AG04449 (cell line): ENCODE results near the gene CHST13.

ENCODE experiments used
- CTCF ChIA-PET: fragments of 350-600 bp; formaldehyde crosslinking; extraction: SDS; loops from one replicate; lab custom pipeline; 2021; ENCODE audit warnings: antibody characterized with exemption; lab: Yijun Ruan, JAX
- POLR2A ChIA-PET: fragments of 400-600, 350-600 bp; formaldehyde crosslinking; extraction: SDS; loops from one replicate; lab custom pipeline; 2020; ENCODE audit warnings: antibody characterized with exemption, inconsistent platforms; lab: Yijun Ruan, JAX
- DNase-seq: peaks from one replicate; pipeline ENCODE4 v3.0.0-alpha.2; 2010; ENCODE audit warnings: low read depth, low spot score
- H3K4me3 ChIP-seq: 2 replicates; pipeline ENCODE4 v1.5.1; 2011; ENCODE audit warnings: low read depth, mild to moderate bottlenecking, control low read depth, low read length
- CTCF ChIP-seq: IDR thresholded peaks from one replicate; pipeline ENCODE4 v1.5.1; 2011; ENCODE audit warnings: mild to moderate bottlenecking, moderate library complexity, low read length, control low read depth, inconsistent platforms; ENCODE audit not compliant: insufficient read depth; ENCODE audit errors: missing control alignments

Gene CHST13

DNA sequence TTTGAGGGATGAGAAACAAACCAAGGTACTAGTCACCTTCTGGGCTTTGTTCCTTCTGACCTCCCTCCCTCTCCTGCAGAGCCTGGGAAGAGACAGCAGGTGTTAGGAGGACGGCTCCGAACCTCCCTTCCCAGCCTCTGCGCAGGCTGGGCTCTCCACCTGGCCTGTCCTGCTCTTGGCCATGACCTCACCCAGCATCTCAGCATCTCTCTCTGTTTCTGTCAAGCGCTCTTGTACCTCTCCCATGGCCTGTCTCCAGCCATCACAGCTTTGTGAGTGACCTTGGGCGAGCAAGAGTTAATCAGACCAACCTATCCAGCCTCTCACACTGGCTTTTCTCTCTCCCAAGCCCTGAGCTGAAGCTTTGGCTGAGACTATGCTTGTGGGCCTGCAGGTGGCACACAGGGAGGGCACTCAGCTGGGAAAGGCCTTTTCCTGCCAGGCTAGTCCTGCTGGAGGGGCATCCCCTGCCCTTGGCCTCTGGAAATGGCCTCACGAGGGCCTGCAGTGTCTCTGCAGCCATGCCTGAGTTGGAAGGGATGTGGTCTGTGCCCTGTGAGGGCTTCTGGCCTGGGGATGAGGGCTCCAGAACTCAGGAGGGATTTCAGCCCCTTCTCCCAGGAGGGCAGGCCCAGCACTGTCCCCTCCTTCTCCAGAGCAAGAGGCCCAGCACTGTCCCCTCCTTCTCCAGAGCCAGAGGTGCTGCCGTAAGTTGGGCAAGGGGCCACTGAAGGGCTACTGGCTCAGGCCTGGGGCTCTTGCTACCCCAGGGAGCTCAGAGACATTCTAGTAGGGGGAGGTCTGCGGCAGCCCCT is 2.1 kb downstream of the CHST13 start:
- no peak for DNase-seq
- CTCF ChIA-PET, result interaction anchor here (1.0 to 1.8 kb wide), 3 partner anchors 118 to 1022 kb away, joined by 3 to 6 read pairs (median 3); no protein-coding TSS in a partner anchor
- H3K4me3 ChIP-seq, result no peak overlapping the region
- TF ChIP-seq CTCF, result no peak
- POLR2A ChIA-PET, result interaction anchor here (1.1 kb wide), 1 partner anchor 7 kb away, joined by 3 read pairs; no protein-coding TSS in a partner anchor

GRCh38 chr3:126526668-126527005 is 2.7 kb downstream of the CHST13 start:
- CTCF ChIA-PET, result interaction anchor here (1.0 to 1.8 kb wide), 4 partner anchors 118 to 1021 kb away, joined by 3 to 6 read pairs (median 3); no protein-coding TSS in a partner anchor
- TF ChIP-seq CTCF, result no peak
- POLR2A ChIA-PET, result interaction anchor here (1.1 kb wide), 1 partner anchor 8 kb away, joined by 3 read pairs; no protein-coding TSS in a partner anchor
- no peak for DNase-seq
- H3K4me3 ChIP-seq, result no peak overlapping the region

DNA sequence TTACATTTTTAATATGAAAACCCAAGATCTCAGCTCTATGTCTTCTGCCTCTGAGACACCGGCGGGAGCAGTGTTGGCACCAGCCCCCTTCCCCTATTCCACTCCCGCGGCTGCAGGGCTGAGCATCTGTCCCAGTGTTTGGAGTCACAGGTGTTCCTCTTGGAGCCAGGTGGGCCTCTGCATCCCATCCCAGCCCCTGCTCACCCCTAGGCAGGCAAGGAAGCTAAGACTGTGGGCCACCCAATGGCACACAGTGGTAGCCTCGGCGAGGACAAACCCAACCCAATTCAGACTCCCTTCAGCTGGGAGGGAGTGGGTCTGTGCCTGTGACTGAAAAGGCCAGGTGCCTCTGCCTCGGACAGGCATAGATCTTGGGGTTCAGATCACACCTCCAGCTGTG is 3.1 kb downstream of the CHST13 start:
- no peak overlapping the region for H3K4me3 ChIP-seq
- CTCF ChIA-PET, result interaction anchor here (0.8 to 1.8 kb wide), 5 partner anchors 117 to 1021 kb away, joined by 3 to 6 read pairs (median 3); no protein-coding TSS in a partner anchor
- POLR2A ChIA-PET, result interaction anchor here (1.1 kb wide), 1 partner anchor 8 kb away, joined by 3 read pairs; no protein-coding TSS in a partner anchor
- TF ChIP-seq CTCF, result no peak
- no peak for DNase-seq

DNA sequence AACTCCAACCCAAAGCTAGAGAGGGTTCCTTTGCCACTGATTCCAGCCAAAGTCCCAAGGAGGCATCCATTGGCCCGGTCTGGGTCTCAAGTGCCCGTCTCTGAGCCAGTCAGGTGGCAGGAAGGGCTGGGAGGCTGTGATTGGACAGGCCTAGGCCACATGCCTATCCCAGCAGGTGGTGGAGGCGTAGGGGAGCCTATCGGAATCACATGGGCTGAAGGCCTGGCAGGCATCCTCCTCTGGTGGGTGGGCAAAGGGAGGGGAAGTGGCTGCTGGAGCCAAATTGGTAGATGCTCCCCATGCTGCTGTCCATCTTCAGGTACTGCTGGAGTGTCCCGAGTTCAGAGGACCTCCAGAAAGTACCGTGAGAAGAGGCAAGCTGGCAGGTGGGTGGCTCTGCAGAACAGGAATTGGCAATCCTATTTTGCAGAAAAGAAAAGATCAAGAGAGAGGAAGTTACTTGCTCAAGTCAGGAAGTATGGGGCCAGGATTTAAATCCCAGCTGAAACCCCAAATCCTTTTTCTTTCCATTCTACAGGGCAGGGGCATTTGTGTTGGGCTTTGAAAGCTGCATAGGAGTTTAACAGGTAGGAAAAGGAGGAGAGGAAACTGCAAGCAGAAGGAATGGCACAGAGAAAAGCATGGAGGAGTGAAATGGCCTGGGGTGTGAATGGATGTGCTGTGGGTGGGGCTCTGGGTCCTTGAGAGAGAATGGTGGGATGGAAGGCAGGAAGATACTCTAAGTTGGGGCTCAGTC is 3.7 kb downstream of the CHST13 start:
- TF ChIP-seq CTCF, result no peak
- ChIA-PET CTCF (interaction anchor here (0.8 to 1.8 kb wide), 5 partner anchors 117 to 1020 kb away, joined by 3 to 6 read pairs (median 3); no protein-coding TSS in a partner anchor), POLR2A (interaction anchor here (1.1 kb wide), 1 partner anchor 9 kb away, joined by 3 read pairs; no protein-coding TSS in a partner anchor)
- no peak for DNase-seq
- no peak overlapping the region for H3K4me3 ChIP-seq

DNA sequence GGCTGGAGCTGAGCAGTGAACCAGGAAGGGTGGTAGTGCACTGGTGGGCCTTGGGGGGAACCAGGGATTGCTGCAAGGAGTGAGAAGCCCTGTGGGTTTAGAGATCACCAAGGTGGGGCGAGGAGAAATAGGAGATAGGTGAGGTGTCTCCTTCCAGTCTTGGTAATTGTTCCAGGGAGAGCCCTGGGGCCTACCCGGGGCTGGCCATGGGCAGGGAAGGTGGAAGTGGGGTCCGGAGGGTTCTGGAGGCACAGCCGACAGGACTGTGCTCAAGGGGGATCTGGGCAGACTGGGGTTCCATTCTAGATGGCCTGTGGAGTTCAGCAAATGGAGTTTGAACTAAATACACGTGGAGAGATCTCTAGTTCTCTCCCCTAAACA is 4.5 kb downstream of the CHST13 start:
- TF ChIP-seq CTCF, result no peak
- ChIA-PET CTCF (no interaction called here), POLR2A (no interaction called here)
- H3K4me3 ChIP-seq, result no peak overlapping the region
- DNase-seq, result no peak
